ENCODE measurements around the gene NELFB.

GRCh38 chr9:137254624-137255447 is at the start of gene NELFB:
- TF ChIP-seq, protein P1, sequence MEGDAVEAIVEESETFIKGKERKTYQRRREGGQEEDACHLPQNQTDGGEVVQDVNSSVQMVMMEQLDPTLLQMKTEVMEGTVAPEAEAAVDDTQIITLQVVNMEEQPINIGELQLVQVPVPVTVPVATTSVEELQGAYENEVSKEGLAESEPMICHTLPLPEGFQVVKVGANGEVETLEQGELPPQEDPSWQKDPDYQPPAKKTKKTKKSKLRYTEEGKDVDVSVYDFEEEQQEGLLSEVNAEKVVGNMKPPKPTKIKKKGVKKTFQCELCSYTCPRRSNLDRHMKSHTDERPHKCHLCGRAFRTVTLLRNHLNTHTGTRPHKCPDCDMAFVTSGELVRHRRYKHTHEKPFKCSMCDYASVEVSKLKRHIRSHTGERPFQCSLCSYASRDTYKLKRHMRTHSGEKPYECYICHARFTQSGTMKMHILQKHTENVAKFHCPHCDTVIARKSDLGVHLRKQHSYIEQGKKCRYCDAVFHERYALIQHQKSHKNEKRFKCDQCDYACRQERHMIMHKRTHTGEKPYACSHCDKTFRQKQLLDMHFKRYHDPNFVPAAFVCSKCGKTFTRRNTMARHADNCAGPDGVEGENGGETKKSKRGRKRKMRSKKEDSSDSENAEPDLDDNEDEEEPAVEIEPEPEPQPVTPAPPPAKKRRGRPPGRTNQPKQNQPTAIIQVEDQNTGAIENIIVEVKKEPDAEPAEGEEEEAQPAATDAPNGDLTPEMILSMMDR (IDR thresholded peaks at IDR 0.05) = no peak
- TF ChIP-seq FOXK1 (CRISPR knock-in tag; IDR thresholded peaks at IDR 0.05) (0 out of 2 replicates have a peak, but pooled peaks have one; percentile 51), JUN (CRISPR knock-in tag; IDR thresholded peaks at IDR 0.05) (no peak), ZNF416 (CRISPR knock-in tag; IDR thresholded peaks at IDR 0.05) (no peak), MAX (CRISPR knock-in tag; IDR thresholded peaks at IDR 0.05) (no peak), ELF4 (CRISPR knock-in tag; IDR thresholded peaks at IDR 0.05; ENCODE audit: low read depth) (no peak), TCF7 (CRISPR knock-in tag; IDR thresholded peaks at IDR 0.05; ENCODE audit: low read depth) (no peak)
- TF ChIP-seq, protein P2, sequence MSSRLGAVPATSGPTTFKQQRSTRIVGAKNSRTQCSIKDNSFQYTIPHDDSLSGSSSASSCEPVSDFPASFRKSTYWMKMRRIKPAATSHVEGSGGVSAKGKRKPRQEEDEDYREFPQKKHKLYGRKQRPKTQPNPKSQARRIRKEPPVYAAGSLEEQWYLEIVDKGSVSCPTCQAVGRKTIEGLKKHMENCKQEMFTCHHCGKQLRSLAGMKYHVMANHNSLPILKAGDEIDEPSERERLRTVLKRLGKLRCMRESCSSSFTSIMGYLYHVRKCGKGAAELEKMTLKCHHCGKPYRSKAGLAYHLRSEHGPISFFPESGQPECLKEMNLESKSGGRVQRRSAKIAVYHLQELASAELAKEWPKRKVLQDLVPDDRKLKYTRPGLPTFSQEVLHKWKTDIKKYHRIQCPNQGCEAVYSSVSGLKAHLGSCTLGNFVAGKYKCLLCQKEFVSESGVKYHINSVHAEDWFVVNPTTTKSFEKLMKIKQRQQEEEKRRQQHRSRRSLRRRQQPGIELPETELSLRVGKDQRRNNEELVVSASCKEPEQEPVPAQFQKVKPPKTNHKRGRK (CRISPR knock-in tag; IDR thresholded peaks at IDR 0.05; ENCODE audit: borderline replicate concordance) = no peak

Data from WTC11 (cell line).